GM21526 (cell line): ENCODE results near the gene CCDC12.
A peak's percentile ranks its signal among the peaks of the same experiment; 100 is the strongest.
"Not testable (repeated sequence)": the region's sequence is repeated elsewhere in the genome, so short reads cannot be mapped to it uniquely, and the experiment has no call there.

Source experiments
- ATAC-seq: cut with Tn5 transposase; IDR thresholded peaks from one replicate; pipeline ENCODE4 v1.9.1; 2021; ENCODE audit warnings: moderate library complexity; ENCODE audit not compliant: unreplicated experiment, low FRiP score

Gene CCDC12

DNA sequence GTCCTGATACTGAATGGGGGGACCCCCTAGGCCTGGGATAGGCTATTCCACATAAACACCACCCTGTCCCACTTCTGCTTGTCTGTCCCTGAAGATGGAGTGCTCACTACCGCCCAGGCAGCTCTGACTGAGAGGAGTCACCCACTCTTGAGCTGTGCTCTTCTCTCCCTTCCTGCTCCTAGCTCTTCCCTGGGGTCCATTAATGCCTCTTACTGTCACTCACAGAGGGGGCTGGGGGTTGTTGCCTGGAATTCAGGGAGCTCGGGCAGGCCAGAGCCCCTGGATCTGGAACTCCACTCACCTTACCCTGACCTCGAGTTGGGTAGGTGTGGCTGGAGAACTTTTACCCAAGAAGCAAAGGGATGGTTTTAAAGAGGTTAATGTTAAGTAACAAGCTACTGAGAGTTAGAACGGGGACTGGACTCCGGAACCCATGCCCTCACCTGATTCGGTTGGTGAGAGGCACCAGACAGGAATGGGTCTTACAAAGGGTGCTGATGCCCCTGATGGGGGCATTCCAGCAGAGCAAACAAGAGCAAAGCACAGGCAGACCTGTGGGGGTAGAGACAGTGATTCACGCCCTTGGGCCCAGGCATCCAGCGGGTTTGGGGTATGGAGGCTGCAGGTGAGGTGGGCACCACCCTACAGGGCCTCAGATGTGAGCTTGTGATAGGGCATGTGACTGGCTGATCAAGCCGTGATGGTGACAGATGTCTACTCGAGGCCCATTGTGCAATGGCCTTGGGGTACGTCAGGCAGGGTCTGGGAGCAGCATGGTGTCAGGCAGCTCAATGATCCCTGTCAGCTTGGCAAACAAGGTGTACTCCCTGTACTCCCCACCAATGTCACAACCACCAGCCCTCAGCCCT is 8.3 kb upstream of the CCDC12 start:
- ATAC-seq, result no peak

DNA sequence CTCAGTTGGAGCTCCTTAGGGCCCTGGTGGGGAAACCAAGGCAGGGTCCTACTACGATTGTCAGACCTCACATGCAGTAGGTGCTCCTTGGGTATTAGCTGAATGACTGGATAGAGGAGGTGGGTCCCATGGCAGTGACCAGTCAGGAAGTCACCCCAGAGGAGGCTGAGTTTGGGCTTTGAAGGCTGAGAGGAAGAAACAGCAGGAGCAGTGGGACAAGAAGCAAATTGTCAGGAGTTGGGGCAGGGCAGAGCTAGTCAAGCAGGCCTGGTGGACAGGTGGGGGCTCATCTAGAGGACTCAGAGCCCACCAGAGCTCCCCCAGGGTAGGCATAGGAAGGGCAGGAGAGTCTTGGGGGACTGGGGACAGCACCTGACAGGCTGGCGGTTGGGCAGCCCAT is 6.0 kb upstream of the CCDC12 start:
- ATAC-seq, result no peak

- no peak for ATAC-seq
These were observed 5.5 kb upstream of the CCDC12 start for GRCh38 chr3:46981932-46982471.

- ATAC-seq, result no peak
These were observed 3.5 kb upstream of the CCDC12 start for GRCh38 chr3:46979958-46980497.

DNA sequence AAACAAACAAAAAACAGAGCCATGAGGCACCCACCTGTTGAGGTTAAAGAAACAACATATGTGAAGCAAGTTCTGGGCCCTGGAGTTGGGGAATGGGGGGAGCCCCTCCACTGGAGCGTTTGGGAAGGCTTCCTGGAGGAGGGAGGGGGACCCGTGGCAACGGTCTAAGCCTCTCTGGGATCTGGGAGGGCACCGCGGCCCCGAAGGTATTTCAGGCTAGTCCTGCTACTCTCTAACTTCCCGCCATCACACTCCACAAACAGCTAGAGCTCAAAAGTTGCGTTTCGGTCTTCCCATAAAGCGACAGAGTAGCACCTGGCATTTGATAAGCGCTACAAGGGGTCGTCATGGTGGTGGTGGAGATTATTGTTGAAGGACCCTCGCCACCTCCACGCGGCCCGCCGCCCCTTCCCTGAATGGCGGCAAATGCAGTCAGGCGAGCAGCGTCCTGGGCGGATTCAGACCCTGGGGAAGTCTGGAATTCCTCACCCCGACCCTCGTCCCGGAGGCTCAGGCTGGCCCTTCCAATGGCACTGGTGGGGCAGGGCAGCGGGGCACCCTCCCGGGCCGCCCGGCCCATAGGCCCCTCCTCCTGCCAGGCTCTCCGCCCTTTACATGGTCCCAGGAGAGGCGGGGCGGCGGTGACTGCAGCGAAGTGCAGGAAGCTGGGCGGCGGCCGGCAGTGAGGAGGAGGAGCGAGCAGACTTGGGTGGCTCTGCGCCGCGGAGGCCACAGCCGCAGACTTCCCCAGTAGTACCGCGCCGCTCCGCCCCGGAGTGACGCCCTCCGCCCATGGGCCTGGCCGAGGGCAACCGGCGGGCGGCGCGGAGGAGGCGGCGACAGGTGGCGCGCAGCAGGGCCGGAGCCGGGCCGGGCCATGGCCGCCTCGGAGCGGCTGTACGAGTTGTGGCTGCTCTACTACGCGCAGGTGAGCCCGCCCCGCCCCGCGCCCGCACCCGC is 2.7 kb upstream of the CCDC12 start, which contains the start of gene NBEAL2:
NBEAL2 (plus strand) TSS at position 682 of the 960 bp plus-strand sequence; CDS start at position 878, 196 bp downstream.
- peak; percentile 63 for ATAC-seq

- no peak for ATAC-seq
These were observed 1.8 kb upstream of the CCDC12 start for GRCh38 chr3:46978381-46978780.

DNA sequence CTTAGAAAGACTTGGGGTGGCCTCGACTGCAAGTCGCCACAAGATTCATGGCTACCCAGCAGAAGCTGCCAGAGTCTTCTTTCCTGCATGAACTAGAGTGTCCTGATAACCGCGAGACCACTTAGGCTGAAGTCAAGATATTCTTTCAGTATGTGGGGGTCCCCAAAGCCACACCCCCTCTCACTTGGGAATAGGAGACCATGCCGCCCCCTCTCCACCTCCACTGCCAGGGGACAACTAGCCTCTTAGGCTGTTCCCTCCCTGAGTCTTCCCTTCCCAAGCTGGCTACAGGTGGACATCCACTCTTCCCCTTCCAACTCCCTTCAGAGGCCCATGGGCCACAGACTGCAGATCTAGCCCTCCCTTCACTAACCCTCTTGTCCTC is 1.3 kb upstream of the CCDC12 start:
- no peak for ATAC-seq

DNA sequence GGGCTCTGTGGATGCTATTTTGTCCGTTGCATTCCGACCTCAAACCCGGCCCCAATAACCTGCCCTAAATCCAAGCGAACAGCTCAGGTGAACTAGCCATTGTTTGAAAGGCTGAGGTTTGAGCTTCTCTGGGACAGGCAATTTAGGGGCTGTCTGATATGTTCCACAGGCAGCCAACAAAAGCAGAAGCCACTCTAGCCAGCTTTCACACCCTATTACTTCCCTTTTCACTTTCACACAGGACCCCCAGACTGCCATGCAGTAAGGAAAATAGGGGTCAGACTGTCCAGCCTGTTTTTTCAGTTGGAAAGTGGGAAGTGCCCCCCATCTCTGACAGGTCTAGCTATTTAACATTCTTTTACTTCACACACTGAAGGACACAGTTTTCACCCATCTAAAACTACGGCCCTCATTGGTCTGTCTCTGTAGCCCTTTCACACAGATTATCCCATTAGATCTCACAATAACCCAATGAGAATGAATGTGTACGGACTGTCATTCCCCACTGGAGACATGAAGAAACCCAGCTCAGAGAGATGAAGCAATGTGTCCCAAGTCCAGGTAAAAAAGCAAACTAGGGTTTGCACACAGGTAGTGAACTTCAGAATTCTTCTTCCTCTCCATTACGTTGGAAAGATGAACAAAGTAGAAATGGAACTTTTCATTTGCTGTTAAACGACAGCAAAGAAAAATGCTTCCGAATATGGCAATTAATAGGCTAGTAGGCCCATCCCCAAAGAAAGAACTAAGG is 1.9 kb downstream of the CCDC12 start:
- ATAC-seq, result no peak

DNA sequence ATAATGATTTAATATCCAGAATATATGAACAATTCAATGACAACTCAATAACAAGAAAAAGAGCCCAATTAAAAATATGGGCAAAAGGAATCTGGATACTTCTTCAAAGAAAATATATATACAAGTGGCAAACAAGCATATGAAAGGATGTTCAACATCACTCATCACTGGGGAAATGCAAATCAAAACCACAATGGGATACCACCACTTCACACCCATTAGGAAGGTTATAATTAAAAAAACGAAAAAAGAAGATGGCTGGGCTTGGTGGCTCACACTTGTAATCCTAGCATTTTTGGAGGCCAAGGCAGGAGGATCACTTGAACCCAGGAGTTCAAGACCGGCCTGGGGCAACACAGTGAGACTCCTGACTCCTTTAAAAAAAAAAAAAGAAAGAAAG is 4.1 kb downstream of the CCDC12 start:
- ATAC-seq, result no peak

DNA sequence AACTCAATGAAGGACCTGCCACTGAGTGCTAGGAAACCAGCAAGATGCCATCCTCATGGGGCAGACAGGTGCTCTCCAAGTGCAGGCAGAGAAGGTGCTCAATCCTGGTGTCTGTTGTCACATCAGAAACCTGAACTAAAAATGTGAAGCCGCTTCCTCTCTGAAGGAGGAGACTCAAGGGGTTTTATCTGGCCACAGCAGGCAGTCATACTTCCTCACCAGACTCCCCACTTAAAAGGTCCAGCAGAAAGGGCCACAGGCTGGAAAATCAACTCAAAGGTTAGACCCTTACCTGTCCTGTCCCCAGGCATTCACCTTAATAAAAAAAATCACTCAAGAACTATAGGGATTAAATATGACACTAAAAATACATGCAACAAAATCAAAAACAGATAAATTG is 4.8 kb downstream of the CCDC12 start:
- no peak for ATAC-seq

GRCh38 chr3:46971151-46971550 is 5.4 kb downstream of the CCDC12 start:
- no peak for ATAC-seq

DNA sequence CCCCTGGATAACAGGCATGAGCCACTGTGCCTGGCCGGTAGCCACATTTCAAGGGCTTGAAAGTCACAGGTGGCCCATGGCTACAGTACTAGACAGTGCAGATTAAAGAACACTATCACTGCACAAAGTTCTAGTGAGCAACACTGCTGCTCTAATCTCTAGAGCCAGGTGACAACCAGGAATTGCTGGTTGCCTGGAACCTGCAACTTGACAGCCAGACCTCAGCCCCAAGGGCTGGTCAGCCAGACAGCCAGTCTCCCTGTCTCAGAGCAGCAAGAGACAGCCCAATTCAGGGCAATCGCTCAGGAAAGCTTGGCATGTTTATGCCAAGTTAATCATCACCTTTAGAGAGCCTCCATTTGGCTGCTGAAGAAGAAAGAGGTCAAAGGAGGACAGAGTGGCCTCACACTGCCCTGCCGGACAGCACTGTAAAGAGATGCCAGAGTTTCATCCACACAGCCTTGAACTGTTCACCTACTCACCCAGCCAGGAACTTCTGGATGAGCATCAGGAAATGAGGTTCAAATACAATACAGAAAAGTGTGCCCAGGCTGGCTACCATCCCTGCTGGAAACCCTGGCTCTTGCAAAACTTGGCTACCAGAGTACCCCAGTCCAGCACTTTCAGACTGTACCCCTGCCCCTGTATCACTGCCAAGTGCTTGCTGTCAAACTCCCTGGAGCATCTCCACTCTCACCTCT is 6.0 kb downstream of the CCDC12 start:
- no peak for ATAC-seq

DNA sequence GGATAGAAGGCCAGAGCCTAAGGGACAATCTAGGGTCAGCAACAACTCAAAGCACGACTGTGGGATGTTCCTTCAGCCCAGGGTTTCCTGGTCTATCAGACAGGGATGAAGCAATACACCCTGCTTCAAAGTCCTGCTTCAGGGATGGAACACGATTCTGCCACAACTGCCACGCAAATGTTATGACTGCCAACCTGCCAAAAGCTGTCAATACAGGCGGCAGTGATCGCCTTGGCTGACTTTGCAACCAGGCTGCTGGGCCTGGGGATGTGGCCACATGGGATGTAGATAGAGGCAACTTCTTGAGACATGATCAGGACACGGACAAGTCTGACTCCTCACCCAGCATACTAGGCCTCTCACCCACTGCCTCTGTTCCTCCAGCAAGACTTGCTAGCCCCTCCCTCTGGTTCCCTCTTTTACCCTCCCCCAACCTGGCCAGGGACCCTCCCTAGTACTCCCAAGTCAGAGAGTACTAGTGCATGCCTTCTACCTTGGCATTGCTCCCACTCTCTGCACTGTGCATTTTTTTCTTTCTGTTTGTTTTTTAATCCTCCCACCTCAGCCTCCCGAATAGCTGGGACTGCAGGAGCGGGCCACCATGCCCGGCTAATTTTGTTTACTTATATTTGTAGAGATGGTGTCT is 7.6 kb downstream of the CCDC12 start:
- ATAC-seq, result no peak

GRCh38 chr3:46966811-46967210 is 9.7 kb downstream of the CCDC12 start:
- no peak for ATAC-seq

GRCh38 chr3:46965151-46965550 is 11.4 kb downstream of the CCDC12 start:
- no peak for ATAC-seq

GRCh38 chr3:46964038-46964590 is 12.4 kb downstream of the CCDC12 start:
- ATAC-seq, result not testable (repeated sequence)

GRCh38 chr3:46962990-46963389 is 13.6 kb downstream of the CCDC12 start:
- ATAC-seq, result no peak

DNA sequence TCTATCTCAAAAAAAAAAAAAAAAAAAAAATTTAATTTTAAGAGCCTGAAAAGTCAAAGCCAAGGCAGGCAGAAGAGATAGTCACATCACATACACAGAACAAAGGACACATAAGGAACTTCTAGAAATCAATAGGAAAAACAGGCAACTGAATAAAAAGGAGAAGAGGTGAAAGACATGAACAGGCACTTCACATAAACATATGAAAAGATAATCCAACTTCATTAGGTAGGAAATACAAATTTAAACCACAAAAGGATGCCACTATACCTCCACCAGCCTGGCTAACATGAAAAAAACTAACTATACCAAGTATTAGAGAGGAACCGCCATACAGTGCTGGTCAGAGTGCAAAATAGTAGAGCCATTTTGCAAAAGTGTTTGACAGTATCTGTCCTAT is 14.1 kb downstream of the CCDC12 start:
- ATAC-seq, result no peak

- no peak for ATAC-seq
These were observed 15.7 kb downstream of the CCDC12 start for GRCh38 chr3:46960835-46961234.
